HEK293T (cell line): ENCODE measurements around the gene STXBP5.

ENCODE experiments used
- CTCF ChIA-PET: fragments of 350-600 bp; formaldehyde crosslinking; extraction: SDS; loops from one replicate; lab custom pipeline; 2021; ENCODE audit warnings: antibody characterized with exemption, inconsistent platforms; lab: Yijun Ruan, JAX
- POLR2A ChIA-PET: fragments of 350-600 bp; formaldehyde crosslinking; extraction: SDS; loops from one replicate; lab custom pipeline; 2020; ENCODE audit warnings: antibody characterized with exemption, inconsistent platforms; lab: Yijun Ruan, JAX
- DNase-seq: peaks from one replicate; pipeline ENCODE4 v3.0.0; 2012; ENCODE audit warnings: mixed read lengths; ENCODE audit errors: extremely low spot score
- ARNT ChIP-seq: fragments of 450-650 bp; IDR thresholded peaks from 2 replicates; pipeline ENCODE4 v1.6.1; 2017; ENCODE audit warnings: mild to moderate bottlenecking
- BHLHE40 ChIP-seq: fragments of 450-650 bp; IDR thresholded peaks from 2 replicates; pipeline ENCODE4 v1.6.1; 2016; ENCODE audit warnings: mild to moderate bottlenecking, moderate library complexity, borderline replicate concordance
- CTBP1 ChIP-seq: fragments of 450-650 bp; IDR thresholded peaks from 2 replicates; pipeline ENCODE4 v1.6.1; 2016; ENCODE audit warnings: borderline replicate concordance
- ELF4 ChIP-seq: fragments of 450-650 bp; IDR thresholded peaks from 2 replicates; pipeline ENCODE4 v1.6.1; 2017; ENCODE audit warnings: antibody characterized with exemption
- FOXA1 ChIP-seq: fragments of 450-650 bp; IDR thresholded peaks from 2 replicates; pipeline ENCODE4 v1.6.1; 2016; ENCODE audit warnings: mild to moderate bottlenecking
- FOXK2 ChIP-seq: fragments of 450-650 bp; IDR thresholded peaks from 2 replicates; pipeline ENCODE4 v1.6.1; 2016; ENCODE audit warnings: mild to moderate bottlenecking
- FOXM1 ChIP-seq: fragments of 450-650 bp; IDR thresholded peaks from 2 replicates; pipeline ENCODE4 v1.6.1; 2017; ENCODE audit warnings: mild to moderate bottlenecking, borderline replicate concordance
- HDGF ChIP-seq: fragments of 450-650 bp; IDR thresholded peaks from 2 replicates; pipeline ENCODE4 v1.6.1; 2017; ENCODE audit warnings: antibody characterized with exemption, borderline replicate concordance
- L3MBTL2 ChIP-seq: fragments of 450-650 bp; conservative IDR thresholded peaks from 2 replicates; pipeline ENCODE4 v1.6.1; 2016; ENCODE audit warnings: mild to moderate bottlenecking
- LEF1 ChIP-seq: fragments of 450-650 bp; IDR thresholded peaks from 2 replicates; pipeline ENCODE4 v1.6.1; 2017; ENCODE audit warnings: mild to moderate bottlenecking, borderline replicate concordance
- NFRKB ChIP-seq: fragments of 450-650 bp; IDR thresholded peaks from 2 replicates; pipeline ENCODE4 v1.6.1; 2016; ENCODE audit warnings: mild to moderate bottlenecking, moderate library complexity
- SP1 ChIP-seq: fragments of 450-650 bp; IDR thresholded peaks from 2 replicates; pipeline ENCODE4 v1.6.1; 2017
- SUZ12 ChIP-seq: fragments of 450-650 bp; IDR thresholded peaks from 2 replicates; pipeline ENCODE4 v1.6.1; 2016; ENCODE audit warnings: mild to moderate bottlenecking
- TARDBP ChIP-seq: fragments of 450-650 bp; IDR thresholded peaks from 2 replicates; pipeline ENCODE4 v1.6.1; 2016
- ZNF384 ChIP-seq: fragments of 450-650 bp; IDR thresholded peaks from 2 replicates; pipeline ENCODE4 v1.6.1; 2016
- TF ChIP-seq, protein P1 (sequence below): fragments of 450-650 bp; IDR thresholded peaks from 2 replicates; pipeline ENCODE4 v1.6.1; 2016

Gene STXBP5

DNA sequence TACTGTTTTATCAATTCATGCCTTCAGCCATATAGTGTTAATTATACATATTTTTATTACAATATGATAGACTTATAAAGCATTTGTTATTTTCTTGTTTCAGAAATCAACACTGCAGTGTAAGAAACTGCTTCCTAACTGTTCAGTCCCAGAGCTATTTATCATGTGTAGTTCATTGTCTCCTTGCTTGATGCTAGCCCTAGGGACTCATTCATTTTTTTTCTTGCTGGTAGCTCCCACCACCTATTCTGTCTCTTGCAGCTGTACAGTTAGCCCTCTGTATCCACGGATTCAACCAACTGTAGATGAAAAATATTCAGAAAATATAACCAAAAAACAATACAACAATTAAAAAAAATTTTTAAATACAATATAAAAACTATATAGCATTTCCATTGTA lies 121.3 kb downstream of the STXBP5 start:
- no peak for DNase-seq
- CTCF ChIA-PET = interaction anchor here (0.6 kb wide), 1 partner anchor 38 kb away, joined by 5 read pairs; no protein-coding TSS in a partner anchor
- POLR2A ChIA-PET = no interaction called here
- TF ChIP-seq LEF1 (no peak), SUZ12 (no peak), TARDBP (no peak), ZNF384 (no peak), FOXM1 (no peak), BHLHE40 (no peak), SP1 (no peak), L3MBTL2 (no peak), CTBP1 (no peak), ARNT (no peak), FOXK2 (no peak), NFRKB (no peak), ELF4 (no peak), HDGF (no peak)
- TF ChIP-seq, protein P1, sequence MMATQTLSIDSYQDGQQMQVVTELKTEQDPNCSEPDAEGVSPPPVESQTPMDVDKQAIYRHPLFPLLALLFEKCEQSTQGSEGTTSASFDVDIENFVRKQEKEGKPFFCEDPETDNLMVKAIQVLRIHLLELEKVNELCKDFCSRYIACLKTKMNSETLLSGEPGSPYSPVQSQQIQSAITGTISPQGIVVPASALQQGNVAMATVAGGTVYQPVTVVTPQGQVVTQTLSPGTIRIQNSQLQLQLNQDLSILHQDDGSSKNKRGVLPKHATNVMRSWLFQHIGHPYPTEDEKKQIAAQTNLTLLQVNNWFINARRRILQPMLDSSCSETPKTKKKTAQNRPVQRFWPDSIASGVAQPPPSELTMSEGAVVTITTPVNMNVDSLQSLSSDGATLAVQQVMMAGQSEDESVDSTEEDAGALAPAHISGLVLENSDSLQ = no peak

- ChIA-PET POLR2A (no interaction called here), CTCF (interaction anchor here (0.9 kb wide), 1 partner anchor 12 kb away, joined by 3 read pairs; no protein-coding TSS in a partner anchor)
- no peak for TF ChIP-seq SP1
- no peak for TF ChIP-seq BHLHE40
- no peak for TF ChIP-seq TARDBP
- TF ChIP-seq, protein P1 = no peak
- no peak for TF ChIP-seq L3MBTL2
- DNase-seq = no peak
Observed at GRCh38 chr6:147331401-147331800, 127.2 kb downstream of the STXBP5 start.

GRCh38 chr6:147337921-147338320 lies 133.7 kb downstream of the STXBP5 start:
- POLR2A ChIA-PET = no interaction called here

GRCh38 chr6:147341486-147341885 lies 137.3 kb downstream of the STXBP5 start:
- POLR2A ChIA-PET = no interaction called here
- CTCF ChIA-PET = no interaction called here
- TF ChIP-seq CTBP1 (no peak), BHLHE40 (no peak), ZNF384 (no peak), HDGF (no peak), ARNT (no peak), FOXA1 (no peak)
- DNase-seq = no peak

More at GRCh38 chr6:147337921-147338320, 133.7 kb downstream of the STXBP5 start:
- no peak for DNase-seq
- CTCF ChIA-PET = no interaction called here
- no peak for TF ChIP-seq FOXM1
- no peak for TF ChIP-seq FOXA1
- TF ChIP-seq ZNF384 = no peak
- TF ChIP-seq L3MBTL2 = no peak
- no peak for TF ChIP-seq SUZ12
- TF ChIP-seq ARNT = no peak
- no peak for TF ChIP-seq FOXK2
- TF ChIP-seq ELF4 = no peak
- no peak for TF ChIP-seq CTBP1
- TF ChIP-seq TARDBP = no peak
- TF ChIP-seq LEF1 = no peak
- TF ChIP-seq SP1 = no peak
- no peak for TF ChIP-seq HDGF
- TF ChIP-seq, protein P1 = no peak
- TF ChIP-seq NFRKB = no peak

DNA sequence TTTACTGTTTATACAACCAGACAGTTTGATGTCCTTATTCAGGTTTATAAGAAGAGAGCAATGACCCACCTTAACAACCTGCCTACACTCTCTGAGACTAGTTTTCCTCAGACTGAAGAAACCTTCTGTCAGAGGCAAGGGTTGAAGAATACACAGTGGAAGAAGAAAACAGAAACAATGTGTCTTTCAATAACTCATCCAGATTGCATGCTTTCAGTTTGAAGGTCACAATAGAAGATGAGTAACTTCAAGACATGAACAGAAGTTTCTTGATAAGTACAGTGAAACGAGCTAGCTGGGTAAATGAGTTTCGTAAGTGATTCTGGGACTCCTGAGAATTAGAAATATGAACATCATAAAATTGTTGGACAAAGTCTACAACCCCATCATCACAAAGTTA lies 141.7 kb downstream of the STXBP5 start:
- ChIA-PET POLR2A (no interaction called here), CTCF (no interaction called here)
- no peak for TF ChIP-seq FOXK2
- TF ChIP-seq NFRKB = no peak
- TF ChIP-seq ZNF384 = no peak
- TF ChIP-seq TARDBP = no peak
- TF ChIP-seq FOXA1 = no peak
- TF ChIP-seq L3MBTL2 = no peak
- no peak for TF ChIP-seq HDGF
- TF ChIP-seq, protein P1 = no peak
- DNase-seq = no peak

- ChIA-PET POLR2A (no interaction called here), CTCF (no interaction called here)
- TF ChIP-seq CTBP1 = no peak
- TF ChIP-seq, protein P1 = no peak
- no peak for TF ChIP-seq SUZ12
- TF ChIP-seq NFRKB = no peak
- TF ChIP-seq ARNT = no peak
- no peak for TF ChIP-seq BHLHE40
- no peak for DNase-seq
Observed at GRCh38 chr6:147347179-147347881, 143.1 kb downstream of the STXBP5 start.
